ENCODE results near the gene SIPA1L3. TPM values are rescaled to one million over a fixed set of nuclear protein-coding genes. Genes with fewer than 3 reads are reported as not detected.

Gene SIPA1L3
- total RNA-seq, 1 experiment from 2014 or later = 36.0 TPM

- Mint-ChIP-seq H3K36me3 (ENCODE audit: insufficient read depth, unreplicated experiment) (peaks cover 20% of the 10 kb centered on the region), H3K9me3 (ENCODE audit: unreplicated experiment) (peaks cover 7% of the 10 kb centered on the region), H3K4me1 (ENCODE audit: insufficient read depth, unreplicated experiment) (no peaks in the 10 kb centered on the region), H3K27me3 (ENCODE audit: insufficient read depth, unreplicated experiment) (no peaks in the 10 kb centered on the region), H3K27ac (ENCODE audit: low read depth, unreplicated experiment) (no peak overlapping the region), H3K4me3 (ENCODE audit: unreplicated experiment) (no peak overlapping the region)
- BruUV-seq (replicated peaks) = no TSS peak
- no peak for TF ChIP-seq CTCF (IDR thresholded peaks at IDR 0.05; ENCODE audit: unreplicated experiment)
- ChIA-PET CTCF (interaction anchor here (0.6 to 1.0 kb wide), 2 partner anchors 35 to 194 kb away, joined by 3 to 4 read pairs; partner anchors contain the start of gene WDR87), POLR2A (interaction anchor here (0.7 kb wide), 1 partner anchor 121 kb away, joined by 3 read pairs; no protein-coding TSS in a partner anchor)
- DNase-seq (ENCODE audit: unreplicated experiment) = no peak
- intact Hi-C loops (cut with micrococcal nuclease) = no loop called here
Measured at GRCh38 chr19:38100589-38100988, 193.6 kb downstream of the SIPA1L3 start.

DNA sequence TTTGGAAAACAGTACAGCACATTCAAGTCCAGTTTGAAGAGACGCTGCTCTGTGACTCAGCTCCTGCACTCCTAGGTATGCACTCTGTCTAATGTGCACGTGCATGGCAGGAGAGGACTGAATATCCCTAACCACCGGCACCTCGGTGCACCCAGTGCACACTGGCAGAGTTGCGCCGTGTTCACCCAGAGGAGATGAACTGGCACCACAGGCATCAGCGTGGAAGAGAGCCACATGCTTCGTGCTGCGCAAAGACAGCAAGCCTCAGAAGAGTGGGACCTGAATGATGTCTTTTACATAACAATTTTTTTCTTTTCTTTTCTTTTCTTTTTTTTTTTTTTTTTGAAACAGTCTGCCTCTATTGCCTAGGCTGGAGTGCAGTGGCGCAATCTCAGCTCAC, 194.7 kb downstream of the SIPA1L3 start:
- ChIA-PET CTCF (no interaction called here), POLR2A (no interaction called here)
- peaks cover 7% of the 10 kb centered on the region for H3K9me3 Mint-ChIP-seq (ENCODE audit: unreplicated experiment)
- no peaks in the 10 kb centered on the region for H3K27me3 Mint-ChIP-seq (ENCODE audit: insufficient read depth, unreplicated experiment)
- peaks cover 5% of the 10 kb centered on the region for H3K4me1 Mint-ChIP-seq (ENCODE audit: insufficient read depth, unreplicated experiment)
- H3K4me3 Mint-ChIP-seq (ENCODE audit: unreplicated experiment) = no peak overlapping the region
- no peak for DNase-seq (ENCODE audit: unreplicated experiment)
- no peak overlapping the region for H3K27ac Mint-ChIP-seq (ENCODE audit: low read depth, unreplicated experiment)
- no peak for TF ChIP-seq CTCF (IDR thresholded peaks at IDR 0.05; ENCODE audit: unreplicated experiment)
- BruUV-seq (replicated peaks) = no TSS peak
- intact Hi-C loops (cut with micrococcal nuclease) = no loop called here
- H3K36me3 Mint-ChIP-seq (ENCODE audit: insufficient read depth, unreplicated experiment) = peaks cover 23% of the 10 kb centered on the region

- DNase-seq (ENCODE audit: unreplicated experiment) = no peak
- Mint-ChIP-seq H3K4me3 (ENCODE audit: unreplicated experiment) (no peak overlapping the region), H3K27ac (ENCODE audit: low read depth, unreplicated experiment) (no peak overlapping the region), H3K36me3 (ENCODE audit: insufficient read depth, unreplicated experiment) (peaks cover 36% of the 10 kb centered on the region), H3K9me3 (ENCODE audit: unreplicated experiment) (no peaks in the 10 kb centered on the region), H3K4me1 (ENCODE audit: insufficient read depth, unreplicated experiment) (peaks cover 7% of the 10 kb centered on the region), H3K27me3 (ENCODE audit: insufficient read depth, unreplicated experiment) (no peaks in the 10 kb centered on the region)
- ChIA-PET CTCF (no interaction called here), POLR2A (no interaction called here)
- TF ChIP-seq CTCF (IDR thresholded peaks at IDR 0.05; ENCODE audit: unreplicated experiment) = no peak
- intact Hi-C loops (cut with micrococcal nuclease) = no loop called here
- BruUV-seq (replicated peaks) = no TSS peak
Measured at GRCh38 chr19:38105574-38105973, 198.6 kb downstream of the SIPA1L3 start.

GRCh38 chr19:38107129-38107528, 200.1 kb downstream of the SIPA1L3 start:
- POLR2A ChIA-PET = interaction anchor here (1.1 kb wide), 1 partner anchor 11 kb away, joined by 3 read pairs; no protein-coding TSS in a partner anchor

More at GRCh38 chr19:38107129-38107528, 200.1 kb downstream of the SIPA1L3 start:
- H3K4me3 Mint-ChIP-seq (ENCODE audit: unreplicated experiment) = no peak overlapping the region
- no peaks in the 10 kb centered on the region for H3K9me3 Mint-ChIP-seq (ENCODE audit: unreplicated experiment)
- peaks cover 41% of the 10 kb centered on the region for H3K36me3 Mint-ChIP-seq (ENCODE audit: insufficient read depth, unreplicated experiment)
- no peak for TF ChIP-seq CTCF (IDR thresholded peaks at IDR 0.05; ENCODE audit: unreplicated experiment)
- CTCF ChIA-PET = interaction anchor here (1.6 to 3.0 kb wide), 2 partner anchors 12 to 204 kb away, joined by 6 to 12 read pairs; no protein-coding TSS in a partner anchor
- BruUV-seq (replicated peaks) = no TSS peak
- intact Hi-C loops (cut with micrococcal nuclease) = no loop called here
- H3K27ac Mint-ChIP-seq (ENCODE audit: low read depth, unreplicated experiment) = peak overlapping the region; percentile 42
- peaks cover 7% of the 10 kb centered on the region for H3K4me1 Mint-ChIP-seq (ENCODE audit: insufficient read depth, unreplicated experiment)
- DNase-seq (ENCODE audit: unreplicated experiment) = peak; percentile 7
- H3K27me3 Mint-ChIP-seq (ENCODE audit: insufficient read depth, unreplicated experiment) = no peaks in the 10 kb centered on the region
